NOMO-1 treated with DMSO at 0.1 percent for 48 hours (cell line): Measurements from ENCODE around the gene STAU1.
A peak's percentile ranks its signal among the peaks of the same experiment; 100 is the strongest.
"Not testable (repeated sequence)": the region's sequence is repeated elsewhere in the genome, so short reads cannot be mapped to it uniquely, and the experiment has no call there.

Source experiments
- DNase-seq: peaks from one replicate; lab custom pipeline; 2025; ENCODE audit not compliant: unreplicated experiment; lab: John Stamatoyannopoulos, UW

The STAU1 gene

DNA sequence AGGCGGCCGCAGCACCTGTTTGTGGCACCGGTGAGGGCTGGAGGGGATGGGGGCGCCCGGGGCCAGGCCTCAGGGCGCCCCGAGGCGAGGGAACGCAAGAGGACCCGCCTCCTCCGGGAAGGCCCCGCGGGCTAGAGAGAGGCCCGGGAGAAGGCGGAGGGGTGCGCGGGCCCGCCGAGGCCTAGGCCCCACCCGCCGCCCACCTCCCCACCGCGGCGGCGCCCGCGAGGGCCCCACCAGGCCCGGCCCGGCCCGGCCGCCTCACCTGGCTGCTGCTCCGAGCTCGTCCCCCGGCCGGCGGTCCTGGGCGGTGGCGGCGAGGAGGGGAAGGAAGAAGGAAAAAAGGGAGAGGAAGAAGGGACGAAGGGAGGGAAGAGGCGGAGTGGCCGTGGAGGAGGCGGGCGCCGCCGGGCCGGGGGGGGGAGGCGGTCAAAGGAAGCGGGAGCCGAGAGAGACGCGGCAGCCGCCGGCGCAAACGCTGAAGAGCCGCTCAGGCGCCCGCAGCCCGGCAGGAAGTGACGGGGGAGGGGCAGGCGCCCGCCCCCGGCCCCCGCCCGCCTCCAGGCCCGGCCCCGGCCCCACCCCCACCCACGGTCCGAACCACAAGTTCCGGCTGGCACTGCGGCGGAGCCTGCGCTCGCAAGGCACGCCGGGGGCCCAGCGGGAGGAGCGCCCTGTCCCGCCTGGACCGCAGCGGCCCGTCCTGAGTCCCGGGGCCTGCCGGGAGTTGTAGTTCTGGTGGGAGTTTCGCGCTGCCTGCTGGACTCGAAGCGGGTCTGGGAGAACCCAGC lies at the start of gene STAU1:
STAU1 (minus strand) TSS at position 484 of the 791 bp plus-strand sequence. CDS start 22,133 bp downstream, outside the sequence.
- peak; percentile 90 for DNase-seq

DNA sequence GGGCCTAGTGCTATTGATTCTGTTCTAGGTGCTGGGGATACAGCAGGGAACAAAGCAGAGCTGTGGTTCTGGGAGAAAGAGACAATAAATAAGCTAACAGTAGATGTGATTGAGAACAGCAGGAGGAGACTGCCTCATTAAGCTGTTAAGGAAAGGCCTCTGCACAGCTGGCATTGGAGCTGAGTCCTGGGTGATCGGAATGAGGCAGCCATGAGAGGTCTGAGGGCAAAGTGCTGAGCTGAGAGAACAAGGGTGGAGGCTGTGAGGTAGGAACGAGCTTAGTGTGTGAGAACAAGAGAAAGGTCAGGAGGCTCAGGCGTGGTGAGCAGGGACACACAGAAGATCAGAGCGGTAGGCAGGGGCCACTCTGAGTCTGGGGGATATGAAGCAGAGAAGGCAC lies 49.4 kb upstream of the STAU1 start:
- DNase-seq = no peak

DNA sequence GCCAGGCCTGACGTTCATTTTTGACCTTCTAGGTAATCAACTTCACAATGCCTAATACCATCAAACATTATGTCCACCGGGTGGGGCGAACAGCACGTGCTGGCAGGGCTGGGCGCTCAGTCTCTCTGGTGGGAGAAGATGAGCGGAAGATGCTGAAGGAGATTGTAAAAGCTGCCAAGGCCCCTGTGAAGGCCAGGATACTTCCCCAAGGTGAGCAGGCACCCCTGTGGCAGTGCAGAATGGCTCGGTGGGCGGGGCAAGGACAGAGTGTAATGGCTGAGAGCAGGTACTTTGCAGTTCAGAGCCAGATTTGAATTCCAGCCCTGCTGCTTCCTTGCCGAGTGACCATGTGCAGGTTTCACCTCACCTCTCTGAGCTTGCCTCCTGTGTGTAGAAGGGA lies 48.2 kb upstream of the STAU1 start:
- no peak for DNase-seq

DNA sequence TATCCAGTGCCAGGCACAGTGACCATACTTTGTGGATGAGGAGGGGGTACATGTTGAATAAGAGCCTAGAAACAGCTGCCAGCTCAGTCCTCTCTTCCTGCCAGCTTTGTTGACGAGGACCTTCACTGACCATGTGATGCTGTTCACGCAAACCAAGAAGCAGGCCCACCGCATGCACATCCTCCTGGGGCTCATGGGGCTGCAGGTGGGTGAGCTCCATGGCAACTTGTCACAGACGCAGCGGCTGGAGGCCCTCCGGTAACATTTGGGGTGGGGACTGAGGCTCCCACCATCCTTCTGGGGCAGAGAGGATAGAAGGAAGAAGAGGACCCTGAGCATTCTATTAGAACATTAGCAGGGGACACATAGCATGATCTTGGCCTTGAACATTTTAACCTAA lies 46.7 kb upstream of the STAU1 start:
- no peak for DNase-seq

- DNase-seq = no peak
Measured at GRCh38 chr20:49233226-49233625, 45.1 kb upstream of the STAU1 start.

DNA sequence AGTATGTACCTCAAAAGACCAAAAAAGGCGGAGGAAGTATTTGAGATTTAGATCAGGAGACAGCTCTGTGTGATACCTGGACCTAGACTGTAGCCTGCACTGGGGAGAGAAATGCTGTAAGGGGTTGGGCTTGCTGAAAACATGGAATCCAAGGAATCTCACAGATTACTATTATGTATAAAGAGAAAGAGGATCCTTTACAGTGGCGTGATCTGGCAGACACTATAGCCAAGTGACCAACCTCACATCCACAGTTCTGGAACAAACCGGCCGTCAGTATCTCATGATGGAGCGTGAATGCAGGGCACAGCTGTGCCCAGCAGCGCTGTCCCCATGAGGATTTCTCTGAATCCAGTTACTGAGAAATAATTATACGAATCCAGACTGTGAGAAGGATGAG lies 43.3 kb upstream of the STAU1 start:
- DNase-seq = no peak

DNA sequence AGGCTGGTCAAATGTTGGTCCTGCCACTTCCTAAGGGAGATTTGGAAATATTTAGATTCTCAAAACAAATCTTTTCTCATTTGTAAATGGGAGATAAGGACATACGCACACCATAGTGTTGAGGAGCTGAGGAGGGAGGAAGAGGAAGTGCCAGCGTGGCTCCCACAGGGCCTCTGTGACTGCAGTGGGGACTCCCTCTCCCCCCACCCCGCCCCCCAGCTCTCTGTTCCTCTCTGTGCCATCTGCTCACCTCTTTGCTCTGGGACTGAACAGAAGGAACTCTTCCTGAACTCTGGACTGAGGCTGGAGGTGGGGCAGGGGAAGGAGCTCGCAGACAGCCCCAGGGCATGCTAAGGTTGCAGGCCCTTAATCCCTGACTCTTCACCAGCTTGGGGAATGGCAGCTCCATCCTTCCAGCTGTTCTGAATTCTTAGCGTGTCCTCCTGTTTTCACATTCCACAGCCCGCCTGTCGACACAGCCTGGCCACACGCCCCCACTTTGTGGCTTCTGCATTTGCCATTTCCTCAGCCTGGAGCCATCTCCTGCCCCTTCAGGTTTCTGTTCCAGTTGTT lies 42.5 kb upstream of the STAU1 start:
- peak; percentile 75 for DNase-seq

DNA sequence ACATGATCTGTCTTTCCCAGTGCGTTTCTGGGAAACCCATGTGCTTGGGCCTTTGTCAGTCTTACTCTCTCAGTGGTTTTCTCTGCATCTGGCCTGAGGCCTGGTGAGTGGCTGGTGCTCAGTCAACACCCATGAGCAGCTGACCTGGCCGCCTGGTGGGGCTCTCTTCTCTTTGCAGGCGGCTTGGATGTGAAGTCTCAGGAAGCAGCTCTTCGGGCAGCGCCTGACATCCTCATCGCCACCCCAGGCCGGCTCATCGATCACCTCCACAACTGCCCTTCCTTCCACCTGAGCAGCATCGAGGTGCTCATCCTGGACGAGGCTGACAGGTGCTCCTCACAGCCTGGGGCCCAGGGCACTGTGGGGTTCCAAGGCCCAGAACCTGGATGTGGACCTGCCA lies 41.9 kb upstream of the STAU1 start:
- DNase-seq = no peak

GRCh38 chr20:49229381-49229780 lies 41.2 kb upstream of the STAU1 start:
- DNase-seq = no peak

DNA sequence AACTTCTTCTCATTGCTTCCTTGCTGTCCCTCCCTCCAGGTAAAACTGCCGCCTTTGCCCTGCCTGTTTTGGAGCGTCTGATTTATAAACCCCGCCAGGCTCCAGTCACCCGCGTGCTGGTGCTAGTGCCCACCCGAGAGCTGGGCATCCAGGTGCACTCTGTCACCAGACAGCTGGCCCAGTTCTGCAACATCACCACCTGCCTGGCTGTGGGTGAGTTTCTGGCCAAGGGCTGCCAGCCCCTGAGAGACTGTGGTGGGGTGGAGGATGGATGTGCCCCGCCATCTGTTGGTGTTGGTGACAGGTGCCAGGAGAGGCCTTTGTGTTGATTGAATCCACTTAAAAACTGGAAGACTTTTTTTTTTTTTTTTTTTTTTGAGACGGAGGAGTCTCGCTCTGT lies 40.5 kb upstream of the STAU1 start:
- DNase-seq = no peak

DNA sequence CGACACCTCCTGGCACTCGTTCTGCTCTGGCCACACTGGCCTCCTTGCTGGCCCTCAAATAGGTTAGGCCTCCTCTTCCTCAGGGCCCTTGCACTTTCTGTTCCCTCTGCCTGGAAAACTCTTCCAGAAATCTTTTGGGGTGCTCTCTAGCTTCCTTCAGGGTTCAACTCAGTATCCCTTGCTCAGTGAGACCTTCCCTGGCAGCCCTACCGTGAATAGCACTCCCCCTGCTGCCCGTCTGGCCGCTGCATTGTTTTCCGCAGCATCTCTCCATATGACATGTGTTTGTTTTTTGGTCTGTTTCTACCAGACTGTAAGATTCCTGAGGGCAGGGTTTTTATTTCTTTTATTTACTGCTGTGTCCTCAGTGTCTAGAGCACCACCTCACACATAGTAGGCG lies 37.8 kb upstream of the STAU1 start:
- no peak for DNase-seq

GRCh38 chr20:49219924-49220831 lies 32.0 kb upstream of the STAU1 start:
- DNase-seq = no peak

DNA sequence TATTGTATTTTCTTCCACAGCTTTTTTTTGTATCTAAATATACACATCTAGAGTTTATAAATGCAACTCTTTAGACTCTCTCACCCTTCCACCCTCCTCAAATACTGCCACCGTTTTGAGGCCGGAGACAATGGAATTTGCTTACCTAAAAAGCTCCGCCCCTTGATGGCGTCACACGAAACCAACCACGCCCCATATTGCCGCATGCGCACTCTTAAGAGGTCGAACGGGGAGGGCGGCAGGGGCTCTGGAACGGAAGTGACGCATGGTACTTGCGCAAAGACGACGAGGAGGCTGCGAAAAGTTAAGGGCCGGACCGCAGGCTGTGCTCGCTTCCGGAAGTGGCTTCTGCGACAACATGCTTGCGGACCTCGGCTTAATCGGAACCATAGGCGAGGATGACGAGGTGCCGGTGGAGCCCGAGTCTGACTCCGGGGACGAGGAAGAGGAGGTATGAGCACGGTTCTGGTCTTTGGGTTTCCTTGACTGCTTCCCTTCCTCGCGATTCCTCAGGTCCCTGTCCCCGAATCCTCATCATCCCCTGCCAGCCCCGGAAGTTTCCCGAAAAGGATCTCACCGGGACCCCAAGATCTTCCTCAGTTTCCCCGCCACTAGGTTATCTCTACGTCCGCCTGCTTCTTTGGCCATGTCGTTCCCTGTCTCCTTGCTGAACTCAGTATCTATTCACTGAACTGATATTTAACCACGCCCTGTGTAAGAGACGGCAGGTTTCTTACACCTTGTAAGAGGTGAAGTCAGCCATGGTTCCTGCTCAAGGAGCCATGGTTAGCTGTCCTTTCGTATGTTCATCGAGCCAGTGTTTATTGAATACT lies 31.2 kb upstream of the STAU1 start, which contains the start of gene DDX27:
DDX27 (plus strand) TSS at position 326 of the 833 bp plus-strand sequence; CDS start at position 359, 33 bp downstream.
- peak; percentile 97 for DNase-seq

- DNase-seq = not testable (repeated sequence)
Measured at GRCh38 chr20:49218739-49219090, 30.6 kb upstream of the STAU1 start.

DNA sequence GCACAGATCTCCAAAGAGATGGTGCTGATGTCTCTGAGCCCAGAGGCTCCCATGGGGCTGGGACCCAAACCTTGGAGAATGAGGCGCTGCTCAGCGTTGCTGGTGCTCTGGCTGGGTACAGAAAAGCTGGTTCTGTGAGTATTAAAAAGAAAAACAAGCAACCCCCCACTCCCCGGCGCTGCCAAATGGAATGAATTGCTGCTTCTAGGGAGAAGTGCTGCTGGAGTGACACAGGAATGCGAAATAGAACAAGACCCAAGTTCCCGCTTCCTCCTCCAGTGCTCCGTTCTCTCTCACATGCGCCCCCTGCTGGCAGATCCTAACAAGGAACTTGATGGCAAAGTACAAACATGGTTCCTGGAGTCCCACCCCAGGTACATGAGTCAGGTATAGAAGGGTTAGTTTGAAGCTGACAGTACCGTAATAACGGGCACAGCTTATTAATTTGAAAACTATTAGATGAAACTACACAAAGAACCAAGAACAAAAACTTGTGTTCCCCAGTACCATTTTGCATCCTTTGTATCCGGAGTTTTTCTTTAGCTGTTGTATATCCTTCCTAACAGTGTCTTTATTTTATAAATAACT lies 29.0 kb upstream of the STAU1 start:
- DNase-seq = peak; percentile 82

- DNase-seq = no peak
Measured at GRCh38 chr20:49215232-49215631, 27.1 kb upstream of the STAU1 start.

DNA sequence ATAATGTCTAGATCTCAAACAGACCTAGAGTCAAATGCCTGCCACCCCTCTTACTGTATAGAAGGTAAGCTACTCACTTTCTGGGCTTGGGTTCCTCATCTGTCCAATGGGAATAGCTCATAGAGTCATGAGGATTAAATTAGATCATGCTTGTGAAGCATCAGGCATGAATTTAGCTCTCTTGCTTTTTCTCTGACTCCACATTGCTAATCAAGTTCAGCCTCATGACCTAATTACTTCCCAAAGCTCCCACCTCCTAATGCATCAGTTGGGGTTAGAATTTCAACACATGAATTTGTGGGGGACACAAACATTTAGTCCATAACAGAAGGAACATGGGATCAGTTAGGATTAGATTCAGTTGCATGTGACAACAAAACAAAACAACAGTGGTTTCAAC lies 26.4 kb upstream of the STAU1 start:
- no peak for DNase-seq

- DNase-seq = no peak
Measured at GRCh38 chr20:49210757-49211110, 22.6 kb upstream of the STAU1 start.

GRCh38 chr20:49210101-49210756 lies 22.1 kb upstream of the STAU1 start:
- no peak for DNase-seq

DNA sequence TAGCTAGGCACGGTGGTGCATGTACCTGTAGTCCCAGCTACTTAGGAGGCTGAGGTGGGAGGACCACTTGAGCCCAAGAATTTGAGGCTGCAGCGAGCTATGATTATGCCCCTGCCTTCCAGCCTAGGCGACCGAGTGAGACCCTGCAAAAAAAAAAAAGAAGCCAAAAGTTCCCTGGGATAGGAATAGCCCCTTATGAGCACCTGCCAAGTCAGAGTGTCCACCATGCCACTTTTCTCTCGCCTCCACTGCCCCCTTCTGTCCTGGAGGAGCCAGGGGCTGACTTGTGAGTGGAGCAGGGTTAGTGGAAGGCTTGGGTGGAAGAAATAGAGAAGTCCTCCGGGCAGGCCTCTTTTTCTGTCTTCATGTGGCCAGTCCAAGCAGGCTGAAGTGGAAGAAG lies 18.9 kb upstream of the STAU1 start:
- peak; percentile 0 for DNase-seq
